ENCODE results near the gene RAB23.

GRCh38 chr6:57193177-57193576 lies 28.9 kb downstream of the RAB23 start:
- TF ChIP-seq CTCF (IDR thresholded peaks at IDR 0.05; ENCODE audit: borderline replicate concordance, extremely low read depth, low read length, poor library complexity, severe bottlenecking) (no peak), EZH2 (IDR thresholded peaks at IDR 0.05; ENCODE audit: borderline replicate concordance, low read depth, low read length, severe bottlenecking) (no peak)
